GM19351 (cell line): ENCODE results near the gene BABAM2.
"Not testable (repeated sequence)": the region's sequence is repeated elsewhere in the genome, so short reads cannot be mapped to it uniquely, and the experiment has no call there.

ENCODE experiments used
- ATAC-seq: cut with Tn5 transposase; IDR thresholded peaks from one replicate; pipeline ENCODE4 v1.9.1; 2021; ENCODE audit warnings: mild to moderate bottlenecking, moderate library complexity; ENCODE audit not compliant: unreplicated experiment

The BABAM2 gene

DNA sequence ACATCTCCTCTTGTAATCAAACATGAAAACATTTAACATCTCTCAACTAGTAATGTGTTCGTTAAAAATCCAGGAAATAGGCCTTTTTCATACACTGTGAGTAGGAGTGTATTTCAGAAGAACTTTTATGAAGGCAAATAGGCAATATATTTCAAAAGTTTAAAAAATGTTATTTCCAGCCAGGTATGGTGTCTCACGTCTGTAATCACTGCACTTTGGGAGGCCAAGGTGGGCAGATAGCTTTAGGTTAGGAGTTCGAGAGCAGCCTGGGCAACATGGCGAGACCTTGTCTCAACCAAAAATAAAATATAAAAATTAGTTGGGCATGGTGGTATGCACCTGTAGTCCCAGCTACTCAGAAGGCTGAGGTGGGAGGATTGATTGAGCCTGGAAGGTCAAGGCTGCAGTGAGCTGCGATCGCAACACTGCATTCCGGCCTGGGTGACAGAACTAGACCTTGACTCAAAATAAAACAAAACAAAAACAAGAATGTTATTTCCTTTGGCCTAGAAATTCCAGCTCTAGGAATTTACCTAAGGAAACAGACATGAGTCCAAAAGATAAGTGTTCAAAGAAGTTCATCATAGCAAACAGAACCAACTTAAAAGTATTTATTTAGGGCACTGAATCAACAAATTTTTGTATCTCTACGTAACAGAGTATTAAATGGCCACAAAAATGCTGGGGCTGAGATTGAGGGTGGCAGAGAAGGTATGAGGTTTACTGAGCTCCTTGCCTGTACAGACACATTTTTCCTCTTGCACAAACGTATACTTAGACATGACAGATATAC lies 15.2 kb upstream of the BABAM2 start:
- no peak for ATAC-seq

GRCh38 chr2:27878825-27879224 lies 11.7 kb upstream of the BABAM2 start:
- no peak for ATAC-seq

DNA sequence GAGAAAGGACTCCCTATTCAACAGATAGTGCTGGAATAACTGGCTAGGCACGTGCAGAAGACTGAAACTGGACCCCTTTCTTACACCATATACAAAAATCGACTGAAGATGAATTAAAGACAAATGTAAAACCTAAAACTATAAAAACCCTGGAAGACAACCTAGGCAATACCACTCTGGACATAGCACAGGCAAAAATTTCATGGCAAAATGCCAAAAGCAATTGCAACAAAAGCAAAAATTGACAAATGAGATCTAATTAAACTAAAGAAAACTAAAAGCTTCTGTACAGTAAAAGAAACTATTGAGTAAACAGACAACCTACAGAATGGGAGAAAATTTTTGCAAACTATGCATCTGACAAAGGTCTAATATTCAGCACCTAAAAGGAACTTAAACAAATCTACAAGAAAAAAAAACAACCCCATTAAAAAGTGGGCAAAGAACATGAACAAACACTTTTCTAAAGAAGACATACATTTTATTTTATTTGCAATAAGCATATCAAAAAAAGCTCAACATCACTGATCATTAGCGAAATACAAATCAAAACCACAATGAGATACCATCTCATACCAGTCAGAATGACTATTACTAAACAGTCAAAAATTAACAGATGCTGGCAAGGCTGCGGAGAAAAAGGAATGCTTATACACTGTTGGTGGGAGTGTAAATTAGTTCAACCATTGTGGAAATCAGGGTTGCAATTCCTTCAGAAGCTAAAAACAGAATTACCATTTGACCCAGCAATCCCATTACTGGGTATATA lies 8.5 kb upstream of the BABAM2 start:
- not testable (repeated sequence) for ATAC-seq

- ATAC-seq: not testable (repeated sequence)
Observed at GRCh38 chr2:27882584-27882922, 8.0 kb upstream of the BABAM2 start.

DNA sequence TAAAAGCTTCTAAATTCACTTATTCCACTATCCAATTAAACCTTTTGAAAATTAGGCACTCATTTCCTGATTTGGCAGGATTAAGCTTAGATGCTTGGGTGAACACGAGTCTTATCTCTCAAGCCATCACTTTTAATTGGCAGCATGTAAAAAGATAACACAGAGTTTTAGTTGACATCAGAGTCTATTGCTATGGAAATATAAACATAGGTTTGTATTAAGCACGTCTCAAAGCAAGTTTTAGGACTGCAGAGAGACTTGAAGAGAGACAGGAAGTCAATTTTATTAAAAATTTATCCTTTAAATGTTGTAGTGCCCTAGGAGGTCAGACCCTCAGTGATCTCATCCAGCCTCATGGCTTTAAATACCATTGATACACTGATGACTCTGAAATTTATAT lies 5.9 kb upstream of the BABAM2 start:
- no peak for ATAC-seq

GRCh38 chr2:27885234-27885633 lies 5.3 kb upstream of the BABAM2 start:
- no peak for ATAC-seq

DNA sequence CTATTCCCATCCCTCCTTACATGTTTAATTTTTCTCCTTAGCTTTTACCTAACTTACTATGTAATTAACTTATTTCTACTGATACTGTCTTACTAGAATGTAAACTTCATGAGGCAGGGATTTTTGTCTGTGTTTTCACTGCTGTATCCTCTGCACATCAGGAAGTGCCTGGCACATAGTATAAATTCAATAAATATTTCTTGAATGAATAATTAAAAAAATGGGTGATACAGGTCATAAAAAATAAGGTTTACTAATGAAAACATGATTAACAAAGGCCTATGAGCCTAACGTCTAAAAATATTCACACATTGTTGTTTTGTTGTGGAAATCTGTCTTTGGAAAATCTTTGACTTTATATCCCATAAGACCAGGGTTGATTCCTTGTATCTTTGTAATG lies 4.9 kb upstream of the BABAM2 start:
- ATAC-seq: no peak

GRCh38 chr2:27886322-27886721 lies 4.2 kb upstream of the BABAM2 start:
- ATAC-seq: no peak

DNA sequence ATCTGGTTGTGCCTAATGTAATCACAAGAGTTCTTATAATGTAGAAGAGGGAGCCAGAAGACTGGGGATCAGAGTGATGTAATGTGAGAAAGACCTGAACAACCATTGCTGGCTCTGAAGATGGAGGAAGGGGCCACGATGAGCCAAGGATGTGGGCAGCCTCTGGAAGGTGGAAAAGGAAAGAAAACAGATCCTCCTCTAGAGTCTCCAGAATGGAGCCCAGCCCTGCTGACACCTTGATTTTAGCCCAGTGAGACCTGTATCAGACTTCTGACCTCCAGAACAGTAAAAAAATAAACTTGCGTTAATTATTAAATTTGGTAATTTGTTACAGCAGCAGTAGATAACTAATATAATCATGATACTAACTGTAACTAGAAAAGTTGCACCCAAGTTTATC lies 3.4 kb upstream of the BABAM2 start:
- no peak for ATAC-seq

- no peak for ATAC-seq
Observed at GRCh38 chr2:27887830-27888229, 2.7 kb upstream of the BABAM2 start.

- ATAC-seq: no peak
Observed at GRCh38 chr2:27888790-27889189, 1.7 kb upstream of the BABAM2 start.

- ATAC-seq: no peak
Observed at GRCh38 chr2:27889774-27890145, 769 bp upstream of the BABAM2 start.

DNA sequence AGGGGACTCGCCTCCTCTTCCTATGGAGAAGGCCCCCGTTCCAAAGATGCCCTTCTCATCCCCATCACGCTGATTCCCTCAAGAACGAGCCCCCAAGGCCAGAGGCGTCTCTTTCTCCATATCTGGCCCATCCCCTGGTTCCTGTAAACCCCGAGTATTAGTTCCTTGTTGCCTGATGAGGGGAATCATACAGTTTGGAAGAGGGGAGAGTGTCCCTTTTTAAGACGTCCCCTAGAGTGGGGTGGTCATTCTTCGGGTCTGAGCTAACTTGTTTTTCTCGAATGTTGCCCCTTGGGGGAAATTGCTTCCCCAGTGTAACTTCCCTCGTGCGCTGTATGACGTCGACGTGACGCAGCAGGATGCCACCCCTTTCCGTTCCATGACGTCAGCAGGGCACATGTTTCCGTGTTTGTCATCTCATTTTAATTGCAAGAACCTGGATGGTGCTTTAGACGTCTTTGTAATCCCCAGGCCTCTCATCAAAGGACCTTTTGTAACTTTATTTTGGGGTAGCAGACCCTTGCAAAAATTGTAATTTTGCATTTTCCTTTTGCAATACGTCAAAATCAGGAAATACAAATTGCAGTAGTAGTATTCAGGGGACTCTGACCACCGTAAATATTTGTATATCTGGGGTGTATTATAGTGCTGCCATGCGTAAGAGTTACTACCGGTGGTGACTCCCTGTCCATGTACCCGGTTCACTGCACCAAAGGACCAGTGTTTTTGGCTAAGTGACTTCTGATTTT lies 569 bp downstream of the BABAM2 start:
- ATAC-seq: no peak

DNA sequence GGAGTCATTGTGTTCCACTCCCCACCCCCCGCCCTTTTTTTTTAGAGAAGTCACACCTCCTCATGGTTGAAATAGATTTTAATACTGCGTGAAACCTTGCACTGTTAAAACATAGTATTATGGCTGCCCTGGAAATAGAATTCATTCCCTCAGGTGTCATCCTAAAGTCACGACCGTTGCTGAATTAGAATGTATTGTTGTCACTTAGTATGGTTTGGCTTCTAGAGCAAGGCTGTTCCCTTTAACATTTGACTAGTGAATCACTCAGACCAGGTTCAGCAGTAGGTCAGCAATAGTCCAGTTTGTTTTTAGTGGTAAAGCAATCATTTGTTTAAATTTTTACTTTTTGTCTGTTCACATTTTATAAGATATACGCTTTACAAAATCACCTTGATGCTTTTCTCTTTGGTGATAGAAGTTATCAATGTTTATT lies 1.2 kb downstream of the BABAM2 start:
- ATAC-seq: no peak

GRCh38 chr2:27893006-27893405 lies 2.5 kb downstream of the BABAM2 start:
- ATAC-seq: no peak

DNA sequence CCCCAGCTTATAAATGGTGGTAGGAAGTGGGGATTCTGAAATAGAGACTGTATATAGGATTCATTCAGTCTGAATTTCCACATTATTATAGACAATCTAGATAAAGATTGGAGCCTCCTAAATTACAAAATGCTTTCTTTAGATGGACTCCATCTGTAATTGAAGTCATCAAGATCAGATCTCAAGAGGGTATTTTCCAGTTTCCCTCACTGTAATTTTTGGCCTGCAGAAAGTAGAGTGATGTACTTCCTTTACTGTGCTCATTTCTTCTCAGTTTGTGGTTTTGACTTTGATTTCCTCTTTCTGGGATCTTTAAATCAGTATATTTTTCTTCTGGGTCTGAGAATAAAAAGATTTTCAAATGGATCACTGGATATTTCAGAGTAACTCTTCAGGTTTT lies 7.2 kb downstream of the BABAM2 start:
- ATAC-seq: no peak

DNA sequence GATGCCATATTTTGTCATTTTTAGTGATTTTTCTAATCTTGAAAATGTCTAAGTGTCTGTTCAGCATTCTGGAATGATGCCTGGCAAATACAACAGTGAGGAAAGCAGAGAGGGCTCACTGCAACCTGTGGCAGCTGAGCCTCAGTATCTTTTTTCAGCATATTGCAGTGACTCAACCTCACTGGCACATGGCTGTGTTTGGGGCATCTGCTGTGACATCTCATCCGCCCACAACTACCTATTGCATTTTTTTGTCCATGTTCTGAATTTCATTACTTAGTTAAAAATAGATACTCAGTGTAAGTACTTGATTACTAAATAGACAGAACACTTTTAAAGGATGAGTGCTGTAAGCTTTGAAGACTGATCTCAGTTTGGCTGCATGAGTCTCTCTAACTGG lies 10.7 kb downstream of the BABAM2 start:
- no peak for ATAC-seq

DNA sequence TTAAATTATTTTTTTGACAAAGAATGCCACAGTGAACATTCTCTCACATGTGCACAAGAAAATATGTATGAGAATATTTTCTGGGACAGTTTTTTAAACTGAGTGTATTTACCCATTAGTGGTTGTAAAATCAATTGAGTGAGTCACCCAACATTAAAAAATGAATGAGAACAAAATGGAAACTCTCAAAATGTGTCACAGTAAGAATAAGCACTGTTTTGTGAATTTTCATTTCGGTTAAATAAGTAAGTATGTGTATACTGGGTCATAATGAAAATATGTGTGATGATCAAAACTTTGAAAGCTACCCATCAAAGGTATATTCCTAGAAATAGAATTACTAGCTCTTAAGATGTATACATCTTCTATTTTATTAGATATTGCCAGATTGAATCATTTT lies 11.6 kb downstream of the BABAM2 start:
- no peak for ATAC-seq

DNA sequence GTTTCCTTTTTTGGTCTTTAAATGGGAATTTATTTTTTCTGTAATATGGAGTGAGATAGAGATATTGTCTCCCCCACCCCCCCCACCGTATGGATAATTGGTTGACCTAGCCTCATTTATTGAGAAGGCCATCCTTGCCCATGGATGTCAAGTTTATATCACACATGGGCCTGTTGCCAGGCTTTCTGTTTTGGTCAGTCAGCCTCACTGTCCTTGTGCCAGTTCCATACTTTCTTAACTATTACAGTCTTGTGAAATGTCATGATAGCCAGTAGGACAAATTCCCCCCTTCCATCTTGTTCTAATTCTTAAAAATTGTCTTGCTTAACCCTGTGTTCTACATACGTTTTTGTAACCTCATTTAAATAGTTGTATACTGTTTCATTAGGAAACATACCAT lies 12.5 kb downstream of the BABAM2 start:
- no peak for ATAC-seq

DNA sequence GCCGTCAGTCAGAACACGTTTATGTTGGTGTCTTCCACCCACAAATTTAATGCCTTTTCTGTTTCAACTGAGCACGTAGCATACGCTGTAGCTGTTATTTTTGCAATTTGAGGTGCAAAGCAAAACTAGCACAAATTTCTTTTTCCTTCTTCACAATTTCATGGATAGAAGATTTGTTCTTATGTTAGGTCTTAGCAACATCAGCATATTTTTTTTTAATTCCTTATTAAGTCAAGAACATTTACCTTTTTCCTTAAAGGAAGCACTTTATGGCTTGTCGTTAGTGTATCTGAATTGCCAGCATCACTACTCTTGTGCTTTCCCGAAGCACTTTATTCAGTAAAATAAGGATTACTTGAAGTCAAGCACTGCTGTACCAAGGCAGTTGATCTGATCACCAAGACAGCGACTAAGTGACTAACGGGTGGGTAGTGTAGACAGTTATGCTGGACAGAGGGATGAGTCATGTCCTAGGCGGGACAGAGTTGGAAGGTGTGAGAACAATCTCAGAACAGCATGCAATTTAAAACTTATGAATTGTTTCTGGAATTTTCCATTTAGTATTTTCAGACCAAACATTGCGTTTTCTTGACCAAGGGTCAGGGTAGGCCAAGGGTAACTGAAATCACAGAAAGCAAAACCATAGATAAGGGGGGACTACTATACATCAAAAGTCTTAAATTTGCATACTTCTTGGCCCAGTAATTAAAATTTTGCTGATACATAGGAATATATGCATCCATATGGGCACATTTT lies 13.3 kb downstream of the BABAM2 start:
- ATAC-seq: no peak

GRCh38 chr2:27904405-27904665 lies 13.8 kb downstream of the BABAM2 start:
- ATAC-seq: no peak
